H9 (cell line): Measurements from ENCODE around the gene CBR3. TPM values are rescaled to one million over a fixed set of nuclear protein-coding genes. Genes with fewer than 3 reads are reported as not detected.

Experiments used
- DNase-seq: peaks from one replicate; pipeline ENCODE4 v3.0.0-alpha.2; 2017
- H2AFZ ChIP-seq: one replicate; pipeline ENCODE4 v1.6.1; 2013; ENCODE audit warnings: mild to moderate bottlenecking, low read length, control low read depth, moderate library complexity
- H2AK5ac ChIP-seq: 2 replicates; pipeline ENCODE4 v1.6.1; 2013; ENCODE audit warnings: low read length, control low read depth, mixed read lengths; ENCODE audit not compliant: insufficient read length
- H2BK120ac ChIP-seq: one replicate; pipeline ENCODE4 v1.6.1; 2013; ENCODE audit warnings: low read depth, mild to moderate bottlenecking, low read length, control low read depth, inconsistent platforms; ENCODE audit not compliant: poor library complexity, severe bottlenecking
- H2BK12ac ChIP-seq: 2 replicates; pipeline ENCODE4 v1.6.1; 2013; ENCODE audit warnings: low read length, control low read depth, mixed read lengths, low read depth; ENCODE audit not compliant: insufficient read length
- H2BK15ac ChIP-seq: 2 replicates; pipeline ENCODE4 v1.6.1; 2013; ENCODE audit warnings: low read depth, low read length, control low read depth
- H2BK20ac ChIP-seq: one replicate; pipeline ENCODE4 v1.6.1; 2013; ENCODE audit warnings: low read depth, mild to moderate bottlenecking, low read length, control low read depth, inconsistent platforms; ENCODE audit not compliant: poor library complexity, severe bottlenecking
- H2BK5ac ChIP-seq: 2 replicates; pipeline ENCODE4 v1.6.1; 2013; ENCODE audit warnings: low read length, control low read depth, mixed read lengths; ENCODE audit not compliant: insufficient read length
- H3K14ac ChIP-seq: 2 replicates; pipeline ENCODE4 v1.6.1; 2013; ENCODE audit warnings: low read length, control low read depth; ENCODE audit not compliant: insufficient read depth
- H3K18ac ChIP-seq: 2 replicates; pipeline ENCODE4 v1.6.1; 2013; ENCODE audit warnings: low read depth, mild to moderate bottlenecking, mixed read lengths, low read length, control low read depth; ENCODE audit not compliant: insufficient read length
- H3K23ac ChIP-seq: 2 replicates; pipeline ENCODE4 v1.6.1; 2013; ENCODE audit warnings: low read length, control low read depth, mixed read lengths, low read depth; ENCODE audit not compliant: insufficient read length
- H3K23me2 ChIP-seq: 2 replicates; pipeline ENCODE4 v1.6.1; 2013; ENCODE audit warnings: low read depth, mild to moderate bottlenecking, mixed read lengths, low read length, control low read depth; ENCODE audit not compliant: insufficient read length, poor library complexity, severe bottlenecking
- H3K27ac ChIP-seq: 2 replicates; pipeline ENCODE4 v1.5.1; 2013; ENCODE audit warnings: low read length, control low read depth, mixed read lengths, low read depth; ENCODE audit not compliant: insufficient read length
- H3K27me3 ChIP-seq: 2 replicates; pipeline ENCODE4 v1.6.1; 2013; ENCODE audit warnings: low read length, control low read depth, inconsistent platforms; ENCODE audit not compliant: insufficient read depth
- H3K4ac ChIP-seq: 2 replicates; pipeline ENCODE4 v1.6.1; 2013; ENCODE audit warnings: low read depth, mild to moderate bottlenecking, control low read depth, inconsistent platforms, low read length, moderate library complexity
- H3K4me1 ChIP-seq: 2 replicates; pipeline ENCODE4 v1.6.1; 2013; ENCODE audit warnings: low read length, control low read depth, inconsistent platforms; ENCODE audit not compliant: insufficient read depth
- H3K4me2 ChIP-seq: 2 replicates; pipeline ENCODE4 v1.6.1; 2013; ENCODE audit warnings: low read length, control low read depth, mixed read lengths; ENCODE audit not compliant: insufficient read length, insufficient read depth
- H3K56ac ChIP-seq: 2 replicates; pipeline ENCODE4 v1.6.1; 2013; ENCODE audit warnings: low read depth, mild to moderate bottlenecking, mixed read lengths, low read length, control low read depth; ENCODE audit not compliant: insufficient read length
- H3K79me1 ChIP-seq: 2 replicates; pipeline ENCODE4 v1.6.1; 2013; ENCODE audit warnings: low read depth, mild to moderate bottlenecking, moderate library complexity, low read length, control low read depth, inconsistent platforms; ENCODE audit not compliant: insufficient read depth, poor library complexity, severe bottlenecking
- H3K79me2 ChIP-seq: 2 replicates; pipeline ENCODE4 v1.6.1; 2013; ENCODE audit warnings: low read length, control low read depth, inconsistent platforms; ENCODE audit not compliant: insufficient read depth
- H3K9ac ChIP-seq: 2 replicates; pipeline ENCODE4 v1.6.1; 2013; ENCODE audit warnings: low read length, control low read depth, mixed read lengths; ENCODE audit not compliant: insufficient read length; ENCODE audit errors: extremely low read depth
- H3K9me3 ChIP-seq: one replicate; pipeline ENCODE4 v1.6.1; 2013; ENCODE audit warnings: low read depth, low read length, inconsistent platforms; ENCODE audit not compliant: control insufficient read depth
- H3T11ph ChIP-seq: one replicate; pipeline ENCODE4 v1.6.1; 2013; ENCODE audit warnings: mild to moderate bottlenecking, low read length, control low read depth, inconsistent platforms
- H4K20me1 ChIP-seq: one replicate; pipeline ENCODE4 v1.6.1; 2013; ENCODE audit not compliant: control insufficient read depth, insufficient read length, insufficient read depth
- H4K5ac ChIP-seq: 2 replicates; pipeline ENCODE4 v1.6.1; 2013; ENCODE audit warnings: low read depth, mild to moderate bottlenecking, mixed read lengths, low read length, control low read depth; ENCODE audit not compliant: insufficient read length
- H4K8ac ChIP-seq: replicated peaks from 2 replicates; pipeline ENCODE4 v1.6.1; 2013; ENCODE audit warnings: low read length, control low read depth, mixed read lengths, low read depth; ENCODE audit not compliant: insufficient read length
- H4K91ac ChIP-seq: 2 replicates; pipeline ENCODE4 v1.6.1; 2013; ENCODE audit warnings: low read depth, mild to moderate bottlenecking, moderate library complexity, mixed read lengths, low read length, control low read depth; ENCODE audit not compliant: insufficient read length
- H3K27ac Mint-ChIP-seq, 3 experiments: 2 replicates in 2 of 3; 3 replicates in 1 of 3; pipeline ENCODE4 v1.8.0; 2020 to 2021; ENCODE audit warnings: mixed read lengths in 3 of 3, mild to moderate bottlenecking in 1 of 3, moderate library complexity in 1 of 3
- H3K27me3 Mint-ChIP-seq: 2 replicates; pipeline ENCODE4 v1.8.0; 2021; ENCODE audit warnings: low read depth, mild to moderate bottlenecking, moderate library complexity, mixed read lengths
- H3K36me3 Mint-ChIP-seq, 3 experiments: 2 replicates in 2 of 3; 3 replicates in 1 of 3; pipeline ENCODE4 v1.8.0; 2020 to 2021; ENCODE audit warnings: low read depth in 3 of 3, mixed read lengths in 3 of 3; ENCODE audit not compliant: insufficient read depth in 1 of 3
- H3K4me1 Mint-ChIP-seq, 2 experiments: 2 replicates each; pipeline ENCODE4 v1.8.0; 2020; ENCODE audit warnings: mixed read lengths in 2 of 2
- H3K4me3 Mint-ChIP-seq, 2 experiments: 2 replicates in 1 of 2; 3 replicates in 1 of 2; pipeline ENCODE4 v1.8.0; 2020 to 2021; ENCODE audit warnings: mild to moderate bottlenecking in 2 of 2, mixed read lengths in 2 of 2, moderate library complexity in 1 of 2
- H3K9me3 Mint-ChIP-seq, 2 experiments: 2 replicates in 1 of 2; 3 replicates in 1 of 2; pipeline ENCODE4 v1.8.0; 2020; ENCODE audit warnings: mild to moderate bottlenecking in 2 of 2, mixed read lengths in 2 of 2, moderate library complexity in 1 of 2
- CTCF ChIP-seq: fragments of 200-600 bp; sonication (generic); conservative IDR thresholded peaks from 3 replicates; pipeline ENCODE4 v1.8.0; 2021; ENCODE audit warnings: antibody characterized with exemption, mild to moderate bottlenecking
- WGBS: extraction: QIAGEN DNeasy Blood & Tissue Kit; methylation state at CpG from one replicate; pipeline ENCODE4 v1.1.7; 2013; ENCODE audit warnings: missing lambda C conversion rate, low lambda C conversion rate, mixed read lengths; ENCODE audit not compliant: insufficient read length; ENCODE audit errors: extremely low coverage; 5-methylcytosine and 5-hydroxymethylcytosine counted together
- total RNA-seq: library from RNA; stranded (reverse); gene quantifications from 2 replicates; pipeline ENCODE4 v1.2.1, GENCODE V29; 2021

The CBR3 gene
- total RNA-seq, 1 experiment from 2014 or later = 2.4 TPM

- no peak overlapping the region for H3K27ac Mint-ChIP-seq
- TF ChIP-seq CTCF = no peak
- no peaks in the 10 kb centered on the region for H3K79me1 ChIP-seq
Measured at GRCh38 chr21:36167541-36167940, 32.7 kb downstream of the CBR3 start.

More at GRCh38 chr21:36167541-36167940, 32.7 kb downstream of the CBR3 start:
- no peak overlapping the region for H3K4ac ChIP-seq
- no peak overlapping the region for H3K4me2 ChIP-seq
- H3K27ac ChIP-seq = no peak overlapping the region
- no peak overlapping the region for H2AK5ac ChIP-seq
- no peak overlapping the region for H3K23ac ChIP-seq
- H2BK120ac ChIP-seq = no peak overlapping the region
- no peaks in the 10 kb centered on the region for H3K9me3 Mint-ChIP-seq
- H3K14ac ChIP-seq = no peak overlapping the region
- no peak overlapping the region for H3T11ph ChIP-seq
- H2BK20ac ChIP-seq = no peak overlapping the region
- no peaks in the 10 kb centered on the region for H4K20me1 ChIP-seq
- WGBS = no CpG with 5 or more reads among the region's 4 CpGs
- H2BK12ac ChIP-seq = no peak overlapping the region
- no peak overlapping the region for H3K18ac ChIP-seq
- H2BK5ac ChIP-seq = no peak overlapping the region
- H3K4me1 ChIP-seq = peaks cover 3% of the 10 kb centered on the region; the same call in 1 of the 2 replicates
- no peak for DNase-seq
- H3K27me3 Mint-ChIP-seq = no peaks in the 10 kb centered on the region
- no peak overlapping the region for H3K4me3 Mint-ChIP-seq
- H3K56ac ChIP-seq = no peak overlapping the region
- H4K8ac ChIP-seq = no peak overlapping the region
- H3K4me1 Mint-ChIP-seq = 0 out of 4 replicates have a peak, but pooled peaks cover 0 to 4% of the 10 kb centered on the region in 2 experiments
- no peaks in the 10 kb centered on the region for H3K9me3 ChIP-seq
- H3K36me3 Mint-ChIP-seq = peaks cover 6 to 25% (median 24%) of the 10 kb centered on the region in 3 experiments; a peak in 6 of 7 replicates
- H3K27me3 ChIP-seq = no peaks in the 10 kb centered on the region
- no peak overlapping the region for H4K91ac ChIP-seq
- no peak overlapping the region for H4K5ac ChIP-seq
- H3K23me2 ChIP-seq = no peaks in the 10 kb centered on the region
- H2BK15ac ChIP-seq = no peak overlapping the region
- no peak overlapping the region for H2AFZ ChIP-seq
- no peaks in the 10 kb centered on the region for H3K79me2 ChIP-seq
- H3K9ac ChIP-seq = no peak overlapping the region
